SK-N-SH (cell line): ENCODE measurements around the gene SLC45A1.

Source experiments
- CHD2 ChIP-seq: fragments of 150-350 bp; IDR thresholded peaks from 2 replicates; pipeline ENCODE4 v1.6.1; 2018; ENCODE audit warnings: low read length; ENCODE audit not compliant: partially characterized antibody
- MAX ChIP-seq: IDR thresholded peaks from 2 replicates; pipeline ENCODE4 v1.4.0; 2012; ENCODE audit warnings: low read depth
- NFIC ChIP-seq: IDR thresholded peaks from 2 replicates; pipeline ENCODE4 v1.4.0; 2012; ENCODE audit warnings: borderline replicate concordance
- RCOR1 ChIP-seq: fragments of 150-350 bp; IDR thresholded peaks from 2 replicates; pipeline ENCODE4 v1.6.1; 2017; ENCODE audit warnings: antibody characterized with exemption, low read length

DNA sequence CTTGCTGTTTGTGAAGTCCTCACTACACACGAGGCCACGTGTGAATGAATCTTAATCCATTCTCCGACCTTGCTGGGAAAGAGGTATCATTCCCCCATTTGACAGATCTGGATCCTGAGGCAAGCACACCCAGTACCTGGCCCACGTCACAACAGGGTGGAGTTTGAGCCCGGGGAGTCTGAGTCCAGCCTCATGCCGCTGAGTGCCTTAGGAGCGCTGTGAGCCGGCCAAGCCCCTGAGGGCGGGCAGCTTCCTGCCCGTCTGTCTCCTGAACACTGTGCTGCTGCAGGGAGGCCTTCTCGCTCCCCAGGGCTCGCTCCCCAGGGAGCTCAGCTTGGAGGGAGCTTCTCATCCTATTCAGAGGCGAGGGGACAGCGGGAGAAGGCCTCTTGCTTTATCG, 29.7 kb downstream of the SLC45A1 start:
- TF ChIP-seq NFIC (no peak), RCOR1 (no peak), MAX (no peak), CHD2 (no peak)
